ENCODE results near the gene SH2D3A. TPM values are rescaled to one million over a fixed set of nuclear protein-coding genes. Genes with fewer than 3 reads are reported as not detected.
A peak's percentile ranks its signal among the peaks of the same experiment; 100 is the strongest.

The SH2D3A gene
- total and polyA plus RNA-seq, 2 of the 4 experiments (the other 2 are of a cell fraction) = under 0.01 to 0.09 TPM

DNA sequence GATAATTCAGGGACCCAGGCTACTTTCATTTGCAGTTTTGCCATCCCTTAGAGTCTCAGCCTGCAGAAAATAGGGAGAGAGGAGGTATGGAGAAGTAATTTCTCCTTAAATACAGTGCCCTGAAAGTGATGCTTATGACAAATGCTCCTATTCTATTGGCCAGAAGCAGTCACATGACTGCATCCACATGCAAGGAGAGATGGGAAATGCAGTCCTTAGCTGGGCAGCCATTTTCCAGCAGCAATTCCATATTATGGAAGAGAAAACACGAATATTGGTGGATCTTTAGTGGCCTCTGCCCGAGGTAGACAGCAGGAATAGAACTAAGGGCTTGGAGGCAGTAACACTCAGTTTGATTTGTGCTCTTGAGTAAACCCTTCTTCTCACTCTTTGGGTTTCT, 44.7 kb upstream of the SH2D3A start:
- H3K27me3 ChIP-seq (ENCODE audit: control insufficient read depth, insufficient read depth, low read length) = no peaks in the 10 kb centered on the region
- no peaks in the 10 kb centered on the region for H3K36me3 ChIP-seq (ENCODE audit: control insufficient read depth, insufficient read depth, low read length)
- no peak overlapping the region for H2AFZ ChIP-seq (replicated peaks; ENCODE audit: low read length, poor library complexity)
- CTCF ChIA-PET = no interaction called here
- POLR2A ChIA-PET (ENCODE audit: unreplicated experiment) = no interaction called here
- intact Hi-C loops (cut with micrococcal nuclease) = no loop called here
- H3K9me1 ChIP-seq (ENCODE audit: insufficient read depth, low read length) = no peaks in the 10 kb centered on the region
- no TSS peak for BruUV-seq (replicated peaks)
- no peaks in the 10 kb centered on the region for H4K20me1 ChIP-seq (ENCODE audit: insufficient read depth, low read length)
- no peaks in the 10 kb centered on the region for H3K4me1 ChIP-seq (ENCODE audit: control insufficient read depth, insufficient read depth, low read length)
- no CpG with 5 or more reads among the region's 2 CpGs for WGBS, 2 experiments (ENCODE audit: extremely low coverage in 2 of 2, insufficient read length in 1 of 2)
- H4K91ac ChIP-seq (ENCODE audit: insufficient read depth, low read depth, low read length) = no peak overlapping the region
- no peaks in the 10 kb centered on the region; the same call in 1 of the 2 replicates for H3K9me3 ChIP-seq (ENCODE audit: control insufficient read depth, insufficient read depth, low read length)
- peak; percentile 72 for ATAC-seq (ENCODE audit: low read depth)
- no peak overlapping the region for H3K4ac ChIP-seq (ENCODE audit: low read depth, low read length)
- no peak overlapping the region for H3K56ac ChIP-seq (ENCODE audit: extremely low read depth, insufficient read depth, low read length)
- peak; percentile 39 for DNase-seq
- no peak overlapping the region for H3K4me2 ChIP-seq (ENCODE audit: low read depth, low read length)
- H2BK120ac ChIP-seq (ENCODE audit: low read depth, low read length) = no peak overlapping the region
- H2BK5ac ChIP-seq (ENCODE audit: low read depth, low read length, poor library complexity, severe bottlenecking) = no peak overlapping the region
- no peak overlapping the region for H3K23ac ChIP-seq (ENCODE audit: low read depth, low read length)
- in situ Hi-C loops (cut with MboI; ENCODE audit: low sequenced_read_pairs) = no loop called here
- no peak overlapping the region for H4K5ac ChIP-seq (ENCODE audit: low read depth, low read length)
- no peak overlapping the region for H2AK5ac ChIP-seq (ENCODE audit: low read depth, low read length)
- no peak overlapping the region for H4K8ac ChIP-seq (ENCODE audit: low read depth in 2 of 2, low read length in 2 of 2)
- TF ChIP-seq CHD1 (IDR thresholded peaks at IDR 0.05; ENCODE audit: low read depth, low read length) (no peak), SMC3 (IDR thresholded peaks at IDR 0.05; ENCODE audit: low read depth, low read length) (no peak), NFE2L2 (IDR thresholded peaks at IDR 0.05; ENCODE audit: low read depth, low read length) (no peak), POLR2A (IDR thresholded peaks at IDR 0.05; ENCODE audit: low read depth, low read length) (no peak), MXI1 (IDR thresholded peaks at IDR 0.05; ENCODE audit: borderline replicate concordance, low read depth, low read length) (no peak), USF2 (IDR thresholded peaks at IDR 0.05; ENCODE audit: low read depth, low read length) (peak; percentile 72; the same call in 1 of the 2 replicates)
- TF ChIP-seq, protein P1, sequence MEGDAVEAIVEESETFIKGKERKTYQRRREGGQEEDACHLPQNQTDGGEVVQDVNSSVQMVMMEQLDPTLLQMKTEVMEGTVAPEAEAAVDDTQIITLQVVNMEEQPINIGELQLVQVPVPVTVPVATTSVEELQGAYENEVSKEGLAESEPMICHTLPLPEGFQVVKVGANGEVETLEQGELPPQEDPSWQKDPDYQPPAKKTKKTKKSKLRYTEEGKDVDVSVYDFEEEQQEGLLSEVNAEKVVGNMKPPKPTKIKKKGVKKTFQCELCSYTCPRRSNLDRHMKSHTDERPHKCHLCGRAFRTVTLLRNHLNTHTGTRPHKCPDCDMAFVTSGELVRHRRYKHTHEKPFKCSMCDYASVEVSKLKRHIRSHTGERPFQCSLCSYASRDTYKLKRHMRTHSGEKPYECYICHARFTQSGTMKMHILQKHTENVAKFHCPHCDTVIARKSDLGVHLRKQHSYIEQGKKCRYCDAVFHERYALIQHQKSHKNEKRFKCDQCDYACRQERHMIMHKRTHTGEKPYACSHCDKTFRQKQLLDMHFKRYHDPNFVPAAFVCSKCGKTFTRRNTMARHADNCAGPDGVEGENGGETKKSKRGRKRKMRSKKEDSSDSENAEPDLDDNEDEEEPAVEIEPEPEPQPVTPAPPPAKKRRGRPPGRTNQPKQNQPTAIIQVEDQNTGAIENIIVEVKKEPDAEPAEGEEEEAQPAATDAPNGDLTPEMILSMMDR (conservative IDR thresholded peaks at IDR 0.05; ENCODE audit: low read depth, low read length) = no peak
- TF ChIP-seq, protein P2, sequence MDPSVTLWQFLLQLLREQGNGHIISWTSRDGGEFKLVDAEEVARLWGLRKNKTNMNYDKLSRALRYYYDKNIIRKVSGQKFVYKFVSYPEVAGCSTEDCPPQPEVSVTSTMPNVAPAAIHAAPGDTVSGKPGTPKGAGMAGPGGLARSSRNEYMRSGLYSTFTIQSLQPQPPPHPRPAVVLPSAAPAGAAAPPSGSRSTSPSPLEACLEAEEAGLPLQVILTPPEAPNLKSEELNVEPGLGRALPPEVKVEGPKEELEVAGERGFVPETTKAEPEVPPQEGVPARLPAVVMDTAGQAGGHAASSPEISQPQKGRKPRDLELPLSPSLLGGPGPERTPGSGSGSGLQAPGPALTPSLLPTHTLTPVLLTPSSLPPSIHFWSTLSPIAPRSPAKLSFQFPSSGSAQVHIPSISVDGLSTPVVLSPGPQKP (IDR thresholded peaks at IDR 0.05; ENCODE audit: borderline replicate concordance, low read depth, low read length) = no peak
- H3K18ac ChIP-seq (ENCODE audit: low read depth, low read length) = no peak overlapping the region
- H3K9ac ChIP-seq (ENCODE audit: low read depth, low read length) = no peak overlapping the region
- H2BK20ac ChIP-seq (ENCODE audit: low read depth, low read length) = no peak overlapping the region
- H3K4me3 ChIP-seq (ENCODE audit: insufficient read depth, low read depth, low read length) = no peak overlapping the region
- no peak overlapping the region for H3K14ac ChIP-seq (replicated peaks; ENCODE audit: low read depth, low read length)
- H2AK9ac ChIP-seq (replicated peaks; ENCODE audit: low read depth, low read length, poor library complexity) = no peak overlapping the region
- H3K79me1 ChIP-seq (ENCODE audit: low read depth in 1 of 2, low read length in 2 of 2) = no peaks in the 10 kb centered on the region
- dilution Hi-C loops (cut with HindIII; ENCODE audit: low sequenced_read_pairs, unreplicated experiment) = no loop called here
- H3K27ac ChIP-seq (ENCODE audit: insufficient read depth, low read length) = no peak overlapping the region
- H2BK15ac ChIP-seq (ENCODE audit: low read depth, low read length) = no peak overlapping the region

Measured in IMR-90 (cell line).